Neural cell (in vitro differentiated cells): ENCODE data around the gene TGM1. TPM values are rescaled to one million over a fixed set of nuclear protein-coding genes. Genes with fewer than 3 reads are reported as not detected.

ENCODE experiments used
- H2AFZ ChIP-seq: fragments of 200-600, 300-800 bp; sonication (generic), shearing (Covaris generic); 2 replicates; pipeline ENCODE4 v1.6.0; 2014; ENCODE audit warnings: low read depth, mild to moderate bottlenecking, antibody characterized with exemption, low read length, moderate library complexity
- H3F3A ChIP-seq: fragments of 200-600 bp; shearing (Covaris generic); 2 replicates; pipeline ENCODE4 v1.6.1; 2016; ENCODE audit warnings: mild to moderate bottlenecking, moderate library complexity, mixed read lengths, antibody characterized with exemption, low read length; ENCODE audit not compliant: insufficient read depth, poor library complexity, severe bottlenecking
- H3K27ac ChIP-seq: fragments of 200-600, 300-800 bp; sonication (generic), shearing (Covaris generic); 2 replicates; pipeline ENCODE4 v1.5.1; 2014; ENCODE audit warnings: mild to moderate bottlenecking, low read length, moderate library complexity
- H3K27me3 ChIP-seq: fragments of 300-800, 200-600 bp; sonication (generic), shearing (Covaris generic); 2 replicates; pipeline ENCODE4 v1.6.0; 2014; ENCODE audit warnings: mild to moderate bottlenecking, low read depth, low read length, moderate library complexity; ENCODE audit not compliant: insufficient read depth
- H3K36me3 ChIP-seq: fragments of 300-800, 200-600 bp; sonication (generic), shearing (Covaris generic); 2 replicates; pipeline ENCODE4 v1.5.1; 2014; ENCODE audit warnings: mild to moderate bottlenecking, antibody characterized with exemption, low read length, moderate library complexity; ENCODE audit not compliant: insufficient read depth
- H3K4me2 ChIP-seq: fragments of 300-800, 200-600 bp; sonication (generic), shearing (Covaris generic); 2 replicates; pipeline ENCODE4 v1.6.0; 2014; ENCODE audit warnings: mild to moderate bottlenecking, low read length
- H3K4me3 ChIP-seq: fragments of 300-800, 200-600 bp; sonication (generic), shearing (Covaris generic); 2 replicates; pipeline ENCODE4 v1.5.1; 2014; ENCODE audit warnings: mild to moderate bottlenecking, low read length, moderate library complexity
- H3K79me2 ChIP-seq: fragments of 200-600 bp; shearing (Covaris generic); replicated peaks from 2 replicates; pipeline ENCODE4 v1.6.0; 2014; ENCODE audit warnings: mild to moderate bottlenecking, low read length, moderate library complexity; ENCODE audit not compliant: insufficient read depth
- H3K9ac ChIP-seq: fragments of 300-800, 200-600 bp; sonication (generic), shearing (Covaris generic); 2 replicates; pipeline ENCODE4 v1.6.1; 2016; ENCODE audit warnings: mild to moderate bottlenecking, low read length, mixed read lengths
- H3K9me2 ChIP-seq: fragments of 200-600 bp; shearing (Covaris generic); 2 replicates; pipeline ENCODE4 v1.6.1; 2016; ENCODE audit warnings: mild to moderate bottlenecking, low read length, mixed read lengths; ENCODE audit not compliant: insufficient read depth
- H3K9me3 ChIP-seq: fragments of 200-600, 300-800 bp; sonication (generic), shearing (Covaris generic); 2 replicates; pipeline ENCODE4 v1.6.1; 2016; ENCODE audit warnings: mild to moderate bottlenecking, mixed run types, low read length, moderate library complexity, mixed read lengths
- H4K20me1 ChIP-seq: fragments of 200-600 bp; shearing (Covaris generic); 2 replicates; pipeline ENCODE4 v1.6.1; 2016; ENCODE audit warnings: mild to moderate bottlenecking, mixed run types; ENCODE audit not compliant: insufficient read depth
- EP300 ChIP-seq: fragments of 450-650 bp; conservative IDR thresholded peaks from 2 replicates; pipeline ENCODE4 v1.6.1; 2014; ENCODE audit warnings: antibody characterized with exemption, mild to moderate bottlenecking, moderate library complexity; ENCODE audit not compliant: poor library complexity, severe bottlenecking
- EZH2 ChIP-seq: fragments of 200-600, 300-800 bp; shearing (Covaris generic), sonication (generic); IDR thresholded peaks from 2 replicates; pipeline ENCODE4 v1.6.1; 2014; ENCODE audit warnings: antibody characterized with exemption, low read length, borderline replicate concordance, mild to moderate bottlenecking; ENCODE audit not compliant: insufficient read depth, poor library complexity, severe bottlenecking
- MXI1 ChIP-seq: fragments of 450-650 bp; conservative IDR thresholded peaks from 2 replicates; pipeline ENCODE4 v1.6.1; 2014; ENCODE audit warnings: antibody characterized with exemption, mild to moderate bottlenecking; ENCODE audit not compliant: poor library complexity, severe bottlenecking
- POLR2AphosphoS5 ChIP-seq: IDR thresholded peaks from 2 replicates; pipeline ENCODE4 v1.6.1; 2012
- RAD21 ChIP-seq: fragments of 450-650 bp; conservative IDR thresholded peaks from 2 replicates; pipeline ENCODE4 v1.6.1; 2014; ENCODE audit warnings: antibody characterized with exemption, mild to moderate bottlenecking, moderate library complexity
- SMC3 ChIP-seq: fragments of 450-650 bp; conservative IDR thresholded peaks from 2 replicates; pipeline ENCODE4 v1.6.1; 2014; ENCODE audit warnings: antibody characterized with exemption, mild to moderate bottlenecking, moderate library complexity; ENCODE audit not compliant: poor library complexity
- TAF1 ChIP-seq: IDR thresholded peaks from 2 replicates; pipeline ENCODE4 v1.6.1; 2012; ENCODE audit warnings: low read depth
- polyA plus RNA-seq: library from polyadenylated mRNA; depleted of rRNA; stranded (reverse); fragments of >200 nt; gene quantifications from 2 replicates; pipeline ENCODE4 v1.2.3, GENCODE V29; 2014
- TF ChIP-seq, protein P1 (sequence below): fragments of 450-650 bp; IDR thresholded peaks from 2 replicates; pipeline ENCODE4 v1.5.1; 2014; ENCODE audit warnings: antibody characterized with exemption, mild to moderate bottlenecking, moderate library complexity; ENCODE audit not compliant: poor library complexity, severe bottlenecking
- TF ChIP-seq, protein P2 (sequence below): IDR thresholded peaks from 2 replicates; pipeline ENCODE4 v1.6.1; 2012; ENCODE audit warnings: borderline replicate concordance

The TGM1 gene
- polyA plus RNA-seq, 1 donor from 2014 or later = 3.6 TPM

DNA sequence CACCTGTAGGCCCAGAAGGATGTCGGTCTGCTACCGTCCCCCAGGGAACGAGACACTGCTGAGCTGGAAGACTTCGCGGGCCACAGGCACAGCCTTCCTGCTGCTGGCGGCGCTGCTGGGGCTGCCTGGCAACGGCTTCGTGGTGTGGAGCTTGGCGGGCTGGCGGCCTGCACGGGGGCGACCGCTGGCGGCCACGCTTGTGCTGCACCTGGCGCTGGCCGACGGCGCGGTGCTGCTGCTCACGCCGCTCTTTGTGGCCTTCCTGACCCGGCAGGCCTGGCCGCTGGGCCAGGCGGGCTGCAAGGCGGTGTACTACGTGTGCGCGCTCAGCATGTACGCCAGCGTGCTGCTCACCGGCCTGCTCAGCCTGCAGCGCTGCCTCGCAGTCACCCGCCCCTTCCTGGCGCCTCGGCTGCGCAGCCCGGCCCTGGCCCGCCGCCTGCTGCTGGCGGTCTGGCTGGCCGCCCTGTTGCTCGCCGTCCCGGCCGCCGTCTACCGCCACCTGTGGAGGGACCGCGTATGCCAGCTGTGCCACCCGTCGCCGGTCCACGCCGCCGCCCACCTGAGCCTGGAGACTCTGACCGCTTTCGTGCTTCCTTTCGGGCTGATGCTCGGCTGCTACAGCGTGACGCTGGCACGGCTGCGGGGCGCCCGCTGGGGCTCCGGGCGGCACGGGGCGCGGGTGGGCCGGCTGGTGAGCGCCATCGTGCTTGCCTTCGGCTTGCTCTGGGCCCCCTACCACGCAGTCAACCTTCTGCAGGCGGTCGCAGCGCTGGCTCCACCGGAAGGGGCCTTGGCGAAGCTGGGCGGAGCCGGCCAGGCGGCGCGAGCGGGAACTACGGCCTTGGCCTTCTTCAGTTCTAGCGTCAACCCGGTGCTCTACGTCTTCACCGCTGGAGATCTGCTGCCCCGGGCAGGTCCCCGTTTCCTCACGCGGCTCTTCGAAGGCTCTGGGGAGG lies 47.9 kb upstream of the TGM1 start, which contains the start of gene LTB4R:
LTB4R (plus strand) TSS at position 857 of the 959 bp plus-strand sequence. CDS start 4,150 bp downstream, outside the sequence.
- Histone ChIP-seq H2AFZ (no peak within 1 kb of the TSS), H3K4me2 (no peak within 1 kb of the TSS)

DNA sequence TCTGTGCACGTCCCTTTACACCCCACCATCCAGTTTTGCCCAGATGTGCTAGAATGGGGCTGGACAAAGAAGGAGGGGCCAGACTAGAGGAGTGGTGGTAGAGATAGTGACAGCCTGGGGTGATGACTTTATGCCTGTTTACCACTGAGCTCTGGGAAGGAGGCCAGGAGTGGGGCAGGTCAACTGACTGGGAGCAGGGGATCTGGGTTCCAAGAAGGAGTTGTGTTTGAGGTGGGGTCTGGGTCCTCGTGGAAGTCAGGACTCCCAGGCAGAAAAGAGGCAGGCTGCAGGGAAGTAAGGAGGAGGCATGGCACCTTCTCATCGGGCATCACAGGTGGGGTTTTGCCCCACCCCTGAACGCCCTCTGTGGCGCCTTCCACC lies 47.3 kb upstream of the TGM1 start:
- Histone ChIP-seq H3F3A (no peaks in the 10 kb centered on the region), H3K27me3 (no peaks in the 10 kb centered on the region), H3K9ac (no peak overlapping the region), H3K4me3 (no peak overlapping the region), H3K9me2 (no peaks in the 10 kb centered on the region), H2AFZ (no peak overlapping the region), H3K79me2 (no peaks in the 10 kb centered on the region), H3K27ac (no peak overlapping the region), H3K36me3 (no peaks in the 10 kb centered on the region), H3K9me3 (no peaks in the 10 kb centered on the region), H4K20me1 (no peaks in the 10 kb centered on the region), H3K4me2 (no peak overlapping the region)
- TF ChIP-seq SMC3 (no peak), EZH2 (no peak), TAF1 (no peak), POLR2AphosphoS5 (no peak), RAD21 (no peak), EP300 (no peak)
- TF ChIP-seq, protein P1, sequence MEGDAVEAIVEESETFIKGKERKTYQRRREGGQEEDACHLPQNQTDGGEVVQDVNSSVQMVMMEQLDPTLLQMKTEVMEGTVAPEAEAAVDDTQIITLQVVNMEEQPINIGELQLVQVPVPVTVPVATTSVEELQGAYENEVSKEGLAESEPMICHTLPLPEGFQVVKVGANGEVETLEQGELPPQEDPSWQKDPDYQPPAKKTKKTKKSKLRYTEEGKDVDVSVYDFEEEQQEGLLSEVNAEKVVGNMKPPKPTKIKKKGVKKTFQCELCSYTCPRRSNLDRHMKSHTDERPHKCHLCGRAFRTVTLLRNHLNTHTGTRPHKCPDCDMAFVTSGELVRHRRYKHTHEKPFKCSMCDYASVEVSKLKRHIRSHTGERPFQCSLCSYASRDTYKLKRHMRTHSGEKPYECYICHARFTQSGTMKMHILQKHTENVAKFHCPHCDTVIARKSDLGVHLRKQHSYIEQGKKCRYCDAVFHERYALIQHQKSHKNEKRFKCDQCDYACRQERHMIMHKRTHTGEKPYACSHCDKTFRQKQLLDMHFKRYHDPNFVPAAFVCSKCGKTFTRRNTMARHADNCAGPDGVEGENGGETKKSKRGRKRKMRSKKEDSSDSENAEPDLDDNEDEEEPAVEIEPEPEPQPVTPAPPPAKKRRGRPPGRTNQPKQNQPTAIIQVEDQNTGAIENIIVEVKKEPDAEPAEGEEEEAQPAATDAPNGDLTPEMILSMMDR = no peak
- TF ChIP-seq, protein P2, sequence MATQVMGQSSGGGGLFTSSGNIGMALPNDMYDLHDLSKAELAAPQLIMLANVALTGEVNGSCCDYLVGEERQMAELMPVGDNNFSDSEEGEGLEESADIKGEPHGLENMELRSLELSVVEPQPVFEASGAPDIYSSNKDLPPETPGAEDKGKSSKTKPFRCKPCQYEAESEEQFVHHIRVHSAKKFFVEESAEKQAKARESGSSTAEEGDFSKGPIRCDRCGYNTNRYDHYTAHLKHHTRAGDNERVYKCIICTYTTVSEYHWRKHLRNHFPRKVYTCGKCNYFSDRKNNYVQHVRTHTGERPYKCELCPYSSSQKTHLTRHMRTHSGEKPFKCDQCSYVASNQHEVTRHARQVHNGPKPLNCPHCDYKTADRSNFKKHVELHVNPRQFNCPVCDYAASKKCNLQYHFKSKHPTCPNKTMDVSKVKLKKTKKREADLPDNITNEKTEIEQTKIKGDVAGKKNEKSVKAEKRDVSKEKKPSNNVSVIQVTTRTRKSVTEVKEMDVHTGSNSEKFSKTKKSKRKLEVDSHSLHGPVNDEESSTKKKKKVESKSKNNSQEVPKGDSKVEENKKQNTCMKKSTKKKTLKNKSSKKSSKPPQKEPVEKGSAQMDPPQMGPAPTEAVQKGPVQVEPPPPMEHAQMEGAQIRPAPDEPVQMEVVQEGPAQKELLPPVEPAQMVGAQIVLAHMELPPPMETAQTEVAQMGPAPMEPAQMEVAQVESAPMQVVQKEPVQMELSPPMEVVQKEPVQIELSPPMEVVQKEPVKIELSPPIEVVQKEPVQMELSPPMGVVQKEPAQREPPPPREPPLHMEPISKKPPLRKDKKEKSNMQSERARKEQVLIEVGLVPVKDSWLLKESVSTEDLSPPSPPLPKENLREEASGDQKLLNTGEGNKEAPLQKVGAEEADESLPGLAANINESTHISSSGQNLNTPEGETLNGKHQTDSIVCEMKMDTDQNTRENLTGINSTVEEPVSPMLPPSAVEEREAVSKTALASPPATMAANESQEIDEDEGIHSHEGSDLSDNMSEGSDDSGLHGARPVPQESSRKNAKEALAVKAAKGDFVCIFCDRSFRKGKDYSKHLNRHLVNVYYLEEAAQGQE = no peak

More for the DNA sequence above, 47.9 kb upstream of the TGM1 start, which contains the start of gene LTB4R:
- Histone ChIP-seq H3K27ac (no peak within 1 kb of the TSS), H4K20me1 (no peaks in the 10 kb centered on the region), H3K27me3 (no peaks in the 10 kb centered on the region), H3K36me3 (no peaks in the 10 kb centered on the region), H3K9me2 (no peaks in the 10 kb centered on the region), H3K9me3 (no peaks in the 10 kb centered on the region), H3K4me3 (no peak within 1 kb of the TSS), H3K9ac (no peak within 1 kb of the TSS), H3K79me2 (no peaks in the 10 kb centered on the region), H3F3A (no peaks in the 10 kb centered on the region)
- no peak for TF ChIP-seq RAD21
- TF ChIP-seq EZH2 = no peak
- TF ChIP-seq POLR2AphosphoS5 = no peak
- TF ChIP-seq SMC3 = no peak
- TF ChIP-seq, protein P2 = no peak
- TF ChIP-seq, protein P1 = no peak
- TF ChIP-seq MXI1 = no peak
- no peak for TF ChIP-seq EP300
- TF ChIP-seq TAF1 = no peak
